DND-41 (cell line): ENCODE results near the gene BCAS3.

Experiments
- ATAC-seq: fragments of 200-7000 bp; cut with Tn5 transposase; 3 replicates; pipeline ENCODE4 v1.9.1; 2021; ENCODE audit warnings: low read depth; ENCODE audit not compliant: insufficient read depth
- DNase-seq: peaks from one replicate; pipeline ENCODE4 v3.0.0-alpha.2; 2020
- H2AFZ ChIP-seq: 2 replicates; pipeline ENCODE4 v1.6.0; 2012; ENCODE audit warnings: low read depth, low read length
- H3K27ac ChIP-seq: 2 replicates; pipeline ENCODE4 v1.5.1; 2012; ENCODE audit warnings: low read length, inconsistent platforms
- H3K27me3 ChIP-seq: fragments of 200-600 bp; sonication (generic); 2 replicates; pipeline ENCODE4 v1.6.0; 2012; ENCODE audit warnings: low read length, mild to moderate bottlenecking, inconsistent platforms; ENCODE audit not compliant: insufficient read depth, poor library complexity
- H3K36me3 ChIP-seq: 2 replicates; pipeline ENCODE4 v1.5.1; 2012; ENCODE audit warnings: low read length, inconsistent platforms; ENCODE audit not compliant: insufficient read depth
- H3K4me1 ChIP-seq: 2 replicates; pipeline ENCODE4 v1.5.1; 2012; ENCODE audit warnings: mild to moderate bottlenecking, low read length; ENCODE audit not compliant: insufficient read depth
- H3K4me2 ChIP-seq: 2 replicates; pipeline ENCODE4 v1.6.0; 2012; ENCODE audit warnings: mild to moderate bottlenecking, moderate library complexity, low read length, inconsistent platforms; ENCODE audit not compliant: insufficient read depth
- H3K4me3 ChIP-seq, 2 experiments: fragments of 200-600 bp in 1 of 2; shearing (Covaris generic) in 1 of 2; 2 replicates each; pipeline ENCODE4 v1.5.1; 2012 to 2016; ENCODE audit warnings: inconsistent platforms in 2 of 2, low read length in 2 of 2, mild to moderate bottlenecking in 2 of 2, low read depth in 1 of 2, moderate library complexity in 1 of 2
- H3K79me2 ChIP-seq: 2 replicates; pipeline ENCODE4 v1.6.0; 2012; ENCODE audit warnings: low read length, inconsistent platforms; ENCODE audit not compliant: insufficient read depth
- H3K9ac ChIP-seq: 2 replicates; pipeline ENCODE4 v1.6.0; 2012; ENCODE audit warnings: low read depth, mild to moderate bottlenecking, inconsistent platforms, low read length, moderate library complexity
- H3K9me3 ChIP-seq: 2 replicates; pipeline ENCODE4 v1.5.1; 2012; ENCODE audit warnings: low read length, moderate library complexity, mild to moderate bottlenecking, inconsistent platforms; ENCODE audit not compliant: insufficient read depth, severe bottlenecking
- H4K20me1 ChIP-seq: 2 replicates; pipeline ENCODE4 v1.6.0; 2012; ENCODE audit warnings: low read length; ENCODE audit not compliant: insufficient read depth
- EZH2 ChIP-seq: IDR thresholded peaks from 3 replicates; pipeline ENCODE4 v1.6.1; 2012; ENCODE audit warnings: borderline replicate concordance, low read depth, mild to moderate bottlenecking, moderate library complexity, low read length, inconsistent platforms; ENCODE audit not compliant: severe bottlenecking
- TF ChIP-seq, protein P1 (sequence below): IDR thresholded peaks from 2 replicates; pipeline ENCODE4 v1.5.1; 2012; ENCODE audit warnings: borderline replicate concordance, low read length, moderate library complexity, mild to moderate bottlenecking; ENCODE audit not compliant: poor library complexity, severe bottlenecking; ENCODE audit errors: extremely low read depth

Gene BCAS3

DNA sequence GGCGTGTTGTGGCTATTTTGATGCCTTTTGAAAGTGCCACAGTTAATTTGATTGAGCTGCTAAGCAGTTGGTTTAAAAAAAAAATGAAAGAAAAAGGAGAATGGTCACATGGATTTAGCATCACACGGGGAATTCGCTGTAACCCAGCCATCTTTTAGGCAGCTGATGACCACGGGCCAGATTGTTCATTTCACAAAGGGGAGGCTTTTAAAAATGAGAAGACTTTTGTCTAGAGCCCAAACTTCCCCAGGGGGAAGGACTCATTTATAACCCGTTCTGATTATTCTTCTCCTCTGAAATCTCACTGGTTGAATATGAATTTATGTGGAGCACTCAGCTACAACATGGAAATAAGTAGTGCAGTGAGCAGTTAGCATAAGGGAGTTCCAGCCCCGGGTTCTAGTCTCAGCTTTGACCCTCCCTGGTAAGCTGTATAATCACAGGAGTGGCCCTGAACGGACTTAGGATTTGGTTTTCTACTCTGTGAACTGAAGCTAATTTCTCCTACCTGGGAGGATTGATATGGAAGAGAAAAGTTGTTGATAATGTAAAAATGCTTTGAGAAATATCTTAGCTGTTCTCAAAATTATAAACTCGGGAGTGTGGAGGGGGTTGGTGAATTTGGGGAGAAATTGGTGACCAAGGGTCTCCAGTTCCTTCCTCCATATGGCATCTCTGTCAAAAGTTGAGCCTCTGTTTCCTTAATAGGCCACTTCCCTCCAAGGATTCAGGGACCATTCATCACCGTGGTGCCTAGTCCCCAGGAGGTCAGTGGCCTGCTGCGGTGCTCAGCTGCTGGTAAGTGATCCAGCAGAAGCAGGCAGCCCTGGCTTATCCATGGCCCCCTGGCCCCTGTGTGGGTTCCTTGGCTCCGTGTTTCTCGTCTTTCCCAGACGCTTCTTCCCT lies 645.6 kb downstream of the BCAS3 start:
- H3K9ac ChIP-seq = no peak overlapping the region
- H3K27me3 ChIP-seq = no peaks in the 10 kb centered on the region
- H2AFZ ChIP-seq = no peak overlapping the region
- ATAC-seq = no peak
- no peaks in the 10 kb centered on the region for H3K79me2 ChIP-seq
- H3K27ac ChIP-seq = no peak overlapping the region
- H3K4me3 ChIP-seq = no peak overlapping the region
- DNase-seq = no peak
- no peak overlapping the region for H3K4me2 ChIP-seq
- no peaks in the 10 kb centered on the region for H3K4me1 ChIP-seq
- no peak for TF ChIP-seq EZH2
- TF ChIP-seq, protein P1, sequence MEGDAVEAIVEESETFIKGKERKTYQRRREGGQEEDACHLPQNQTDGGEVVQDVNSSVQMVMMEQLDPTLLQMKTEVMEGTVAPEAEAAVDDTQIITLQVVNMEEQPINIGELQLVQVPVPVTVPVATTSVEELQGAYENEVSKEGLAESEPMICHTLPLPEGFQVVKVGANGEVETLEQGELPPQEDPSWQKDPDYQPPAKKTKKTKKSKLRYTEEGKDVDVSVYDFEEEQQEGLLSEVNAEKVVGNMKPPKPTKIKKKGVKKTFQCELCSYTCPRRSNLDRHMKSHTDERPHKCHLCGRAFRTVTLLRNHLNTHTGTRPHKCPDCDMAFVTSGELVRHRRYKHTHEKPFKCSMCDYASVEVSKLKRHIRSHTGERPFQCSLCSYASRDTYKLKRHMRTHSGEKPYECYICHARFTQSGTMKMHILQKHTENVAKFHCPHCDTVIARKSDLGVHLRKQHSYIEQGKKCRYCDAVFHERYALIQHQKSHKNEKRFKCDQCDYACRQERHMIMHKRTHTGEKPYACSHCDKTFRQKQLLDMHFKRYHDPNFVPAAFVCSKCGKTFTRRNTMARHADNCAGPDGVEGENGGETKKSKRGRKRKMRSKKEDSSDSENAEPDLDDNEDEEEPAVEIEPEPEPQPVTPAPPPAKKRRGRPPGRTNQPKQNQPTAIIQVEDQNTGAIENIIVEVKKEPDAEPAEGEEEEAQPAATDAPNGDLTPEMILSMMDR = no peak
- no peaks in the 10 kb centered on the region for H3K9me3 ChIP-seq
- no peaks in the 10 kb centered on the region for H4K20me1 ChIP-seq
- no peaks in the 10 kb centered on the region for H3K36me3 ChIP-seq

DNA sequence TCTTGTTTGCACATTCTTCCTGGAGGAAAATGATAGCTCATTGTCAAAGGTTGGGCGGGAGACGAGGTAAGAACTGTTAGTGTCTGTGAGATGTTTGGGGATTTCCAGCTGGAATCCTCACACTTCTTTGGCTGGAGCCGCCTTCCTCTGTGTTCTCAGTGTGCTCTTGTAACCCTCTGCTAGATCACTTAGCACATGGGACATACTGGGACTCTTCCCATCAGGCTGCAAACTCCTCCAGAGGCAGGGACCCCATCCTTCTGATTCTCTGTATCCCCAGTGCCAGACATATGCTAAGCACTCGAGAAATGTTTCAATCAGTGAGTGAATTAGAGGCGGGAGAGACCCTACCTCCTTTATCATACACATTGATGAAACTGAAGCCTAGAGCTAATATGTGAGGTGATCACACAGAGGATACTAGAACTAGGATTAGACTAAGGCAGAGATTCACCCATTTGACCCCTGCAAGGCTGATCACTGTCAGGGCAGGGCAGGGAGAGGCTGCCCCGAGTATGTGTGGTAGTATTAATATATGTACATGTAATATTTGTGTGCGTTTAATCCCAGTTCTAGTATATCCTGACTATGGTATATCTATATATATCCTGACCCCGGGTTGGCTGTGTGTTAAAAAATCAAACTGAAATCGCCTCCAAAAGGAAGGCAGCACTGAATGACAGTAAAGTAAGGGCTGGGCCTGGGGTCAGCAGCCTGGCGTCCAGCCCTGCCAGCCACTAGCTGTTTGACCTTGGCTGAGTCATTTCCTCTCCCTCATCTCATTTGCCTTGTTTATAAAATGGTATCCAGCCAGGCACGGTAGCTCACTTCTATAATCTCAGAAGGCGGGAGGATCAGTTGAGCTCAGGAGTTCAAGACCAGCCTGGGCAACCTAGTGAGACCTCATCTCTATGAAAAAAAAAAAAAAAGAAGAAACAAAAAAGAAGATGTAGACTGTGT lies 646.5 kb downstream of the BCAS3 start:
- DNase-seq (no peak), ATAC-seq (no peak)
- Histone ChIP-seq H3K9me3 (no peaks in the 10 kb centered on the region), H3K27me3 (no peaks in the 10 kb centered on the region), H3K36me3 (no peaks in the 10 kb centered on the region), H3K4me2 (no peak overlapping the region), H3K27ac (no peak overlapping the region), H3K4me1 (no peaks in the 10 kb centered on the region), H2AFZ (no peak overlapping the region), H3K9ac (no peak overlapping the region), H3K79me2 (no peaks in the 10 kb centered on the region), H3K4me3 (no peak overlapping the region), H4K20me1 (no peaks in the 10 kb centered on the region)
- TF ChIP-seq, protein P1 = no peak
- no peak for TF ChIP-seq EZH2

DNA sequence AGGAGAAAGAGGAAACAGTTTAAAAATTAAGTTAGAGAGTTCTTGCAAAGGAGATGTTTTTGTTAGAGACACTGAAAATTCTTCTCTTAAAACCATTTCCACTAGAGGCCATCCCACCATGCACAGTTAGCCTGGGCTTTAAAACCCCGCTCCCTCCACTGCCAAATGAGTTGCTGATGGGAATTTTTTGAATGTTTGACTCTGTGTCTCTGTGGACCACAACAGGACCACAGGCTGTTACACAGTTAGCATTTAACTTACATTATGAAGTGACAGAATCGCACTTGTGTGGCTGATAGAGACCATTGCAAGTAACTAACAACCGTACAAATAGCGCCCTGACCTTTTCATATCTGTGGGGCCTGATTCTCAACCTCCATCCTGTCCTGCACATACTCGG lies 647.3 kb downstream of the BCAS3 start:
- H3K27ac ChIP-seq = no peak overlapping the region
- H3K4me1 ChIP-seq = no peaks in the 10 kb centered on the region
- no peaks in the 10 kb centered on the region for H4K20me1 ChIP-seq
- TF ChIP-seq, protein P1 = no peak
- TF ChIP-seq EZH2 = no peak
- no peaks in the 10 kb centered on the region for H3K79me2 ChIP-seq
- H3K4me2 ChIP-seq = no peak overlapping the region
- H3K9ac ChIP-seq = no peak overlapping the region
- no peaks in the 10 kb centered on the region for H3K36me3 ChIP-seq
- H3K27me3 ChIP-seq = no peaks in the 10 kb centered on the region
- H2AFZ ChIP-seq = no peak overlapping the region
- no peak overlapping the region for H3K4me3 ChIP-seq
- no peak for DNase-seq
- no peak for ATAC-seq
- no peaks in the 10 kb centered on the region for H3K9me3 ChIP-seq
